H1 (cell line): ENCODE measurements around the gene RAD9B. TPM values are rescaled to one million over a fixed set of nuclear protein-coding genes. Genes with fewer than 3 reads are reported as not detected.
"Not testable (repeated sequence)": the region's sequence is repeated elsewhere in the genome, so short reads cannot be mapped to it uniquely, and the experiment has no call there.

Source experiments
- CTCF ChIA-PET: fragments of 300-600 bp; sonication (Branson Sonifier 250); formaldehyde crosslinking; loops from one replicate; lab custom pipeline; 2021; ENCODE audit not compliant: partially characterized antibody; lab: Charles Lee
- POLR2A ChIA-PET: fragments of 300-600 bp; sonication (Branson Sonifier 250); formaldehyde crosslinking; loops from one replicate; lab custom pipeline; 2021; ENCODE audit warnings: inconsistent platforms; ENCODE audit not compliant: partially characterized antibody; lab: Charles Lee
- DNase-seq, 2 experiments: peaks; one replicate each; pipeline versions ENCODE4 v3.0.0 to v3.0.0-alpha.2; 2010 to 2022; ENCODE audit warnings: low spot score in 2 of 2, low read depth in 1 of 2, mixed read lengths in 1 of 2
- FAIRE-seq: peaks from 2 replicates; lab custom pipeline; 2011; peaks lifted over from hg19 to GRCh38; lab: Jason Lieb, UNC
- H2AFZ ChIP-seq: 2 replicates; pipeline ENCODE4 v1.8.1; 2012; ENCODE audit warnings: low read length, inconsistent platforms
- H2AK5ac ChIP-seq: 2 replicates; pipeline ENCODE4 v1.6.1; 2013; ENCODE audit warnings: low read depth, low read length
- H2BK120ac ChIP-seq: replicated peaks from 2 replicates; pipeline ENCODE3; 2013; ENCODE audit warnings: low read depth, low read length, inconsistent platforms
- H2BK12ac ChIP-seq: 2 replicates; pipeline ENCODE4 v1.6.1; 2013; ENCODE audit warnings: low read depth, low read length
- H2BK15ac ChIP-seq: 2 replicates; pipeline ENCODE4 v1.6.1; 2013; ENCODE audit warnings: low read length
- H2BK20ac ChIP-seq: 2 replicates; pipeline ENCODE4 v1.6.1; 2013; ENCODE audit warnings: low read length
- H2BK5ac ChIP-seq: 2 replicates; pipeline ENCODE4 v1.6.1; 2013; ENCODE audit warnings: low read depth, low read length
- H3K14ac ChIP-seq: 2 replicates; pipeline ENCODE4 v1.6.1; 2013; ENCODE audit warnings: inconsistent platforms; ENCODE audit not compliant: insufficient read length
- H3K18ac ChIP-seq: 2 replicates; pipeline ENCODE4 v1.6.1; 2013; ENCODE audit warnings: low read length; ENCODE audit errors: extremely low read depth
- H3K23ac ChIP-seq: 2 replicates; pipeline ENCODE4 v1.6.1; 2013; ENCODE audit warnings: inconsistent platforms; ENCODE audit not compliant: insufficient read length
- H3K23me2 ChIP-seq: 2 replicates; pipeline ENCODE4 v1.6.1; 2013; ENCODE audit warnings: low read depth, low read length
- H3K27ac ChIP-seq: 2 replicates; pipeline ENCODE4 v1.6.1; 2011; ENCODE audit warnings: low read depth, low read length, inconsistent platforms
- H3K27me3 ChIP-seq, 4 experiments: replicated peaks in 1 of 4; 1 replicate in 1 of 4; 2 replicates in 3 of 4; pipeline versions ENCODE4 v1.6.1 to v1.8.1; 2011 to 2013; ENCODE audit warnings: low read length in 3 of 4, mild to moderate bottlenecking in 3 of 4, inconsistent platforms in 2 of 4, mixed read lengths in 2 of 4, moderate library complexity in 1 of 4; ENCODE audit not compliant: control insufficient read depth in 3 of 4, insufficient read depth in 3 of 4; ENCODE audit errors: extremely low read depth in 1 of 4
- H3K36me3 ChIP-seq, 4 experiments: 2 replicates each; pipeline versions ENCODE4 v1.6.1 to v1.8.1; 2011 to 2013; ENCODE audit warnings: mild to moderate bottlenecking in 4 of 4, low read length in 3 of 4, moderate library complexity in 2 of 4, control low read depth in 1 of 4, inconsistent platforms in 1 of 4; ENCODE audit not compliant: insufficient read depth in 4 of 4, control insufficient read depth in 2 of 4
- H3K4ac ChIP-seq: replicated peaks from 2 replicates; pipeline ENCODE3; 2013; ENCODE audit warnings: low read length, low read depth, mixed read lengths, inconsistent platforms; ENCODE audit not compliant: insufficient read length
- H3K4me1 ChIP-seq, 4 experiments: replicated peaks in 1 of 4; 1 replicate in 1 of 4; 2 replicates in 3 of 4; pipeline versions ENCODE4 v1.6.1 to v1.8.1; 2011 to 2013; ENCODE audit warnings: low read length in 3 of 4, inconsistent platforms in 2 of 4, mixed read lengths in 1 of 4; ENCODE audit not compliant: insufficient read depth in 4 of 4, control insufficient read depth in 3 of 4
- H3K4me2 ChIP-seq, 2 experiments: 2 replicates each; pipeline versions ENCODE4 v1.6.1 to v1.8.1; 2011 to 2013; ENCODE audit warnings: low read depth in 2 of 2, low read length in 2 of 2, control low read depth in 1 of 2, inconsistent platforms in 1 of 2, mild to moderate bottlenecking in 1 of 2; ENCODE audit not compliant: insufficient read depth in 1 of 2
- H3K4me3 ChIP-seq, 4 experiments: fragments of 200-600, 300-600 bp in 1 of 4; sonication (generic), shearing (Covaris generic), sonication (Bioruptor Twin) in 1 of 4; 2 replicates each; pipeline versions ENCODE4 v1.5.1 to v1.8.1; 2011 to 2016; ENCODE audit warnings: low read length in 4 of 4, low read depth in 3 of 4, control low read depth in 2 of 4, inconsistent platforms in 2 of 4, mild to moderate bottlenecking in 2 of 4, mixed read lengths in 1 of 4, moderate library complexity in 1 of 4; ENCODE audit not compliant: insufficient read depth in 2 of 4; ENCODE audit errors: extremely low read depth in 1 of 4
- H3K56ac ChIP-seq: replicated peaks from 2 replicates; pipeline ENCODE3; 2013; ENCODE audit warnings: low read depth, mild to moderate bottlenecking, mixed read lengths, low read length, inconsistent platforms; ENCODE audit not compliant: insufficient read length
- H3K79me1 ChIP-seq: 2 replicates; pipeline ENCODE4 v1.6.1; 2013; ENCODE audit warnings: low read depth, low read length, control low read depth
- H3K79me2 ChIP-seq, 2 experiments: 2 replicates each; pipeline versions ENCODE4 v1.6.1 to v1.8.1; 2012 to 2013; ENCODE audit warnings: low read length in 2 of 2, mild to moderate bottlenecking in 2 of 2, inconsistent platforms in 1 of 2; ENCODE audit not compliant: insufficient read depth in 2 of 2, control insufficient read depth in 1 of 2
- H3K9ac ChIP-seq, 4 experiments: replicated peaks in 1 of 4; 1 replicate in 1 of 4; 2 replicates in 3 of 4; pipeline versions ENCODE4 v1.6.1 to v1.8.1; 2011 to 2013; ENCODE audit warnings: low read depth in 3 of 4, low read length in 3 of 4, control low read depth in 2 of 4, mild to moderate bottlenecking in 2 of 4, moderate library complexity in 2 of 4, inconsistent platforms in 1 of 4; ENCODE audit errors: extremely low read depth in 1 of 4
- H3K9me3 ChIP-seq, 2 experiments: 2 replicates each; pipeline versions ENCODE4 v1.6.1 to v1.8.1; 2012 to 2013; ENCODE audit warnings: mild to moderate bottlenecking in 2 of 2, moderate library complexity in 2 of 2, control low read depth in 1 of 2, inconsistent platforms in 1 of 2, low read depth in 1 of 2, low read length in 1 of 2, mixed read lengths in 1 of 2; ENCODE audit not compliant: insufficient read depth in 2 of 2
- H4K20me1 ChIP-seq, 2 experiments: replicated peaks in 1 of 2; 2 replicates each; pipeline versions ENCODE3 to v1.8.1; 2011 to 2013; ENCODE audit warnings: inconsistent platforms in 2 of 2, low read length in 2 of 2, mild to moderate bottlenecking in 1 of 2; ENCODE audit not compliant: insufficient read depth in 2 of 2, control insufficient read depth in 1 of 2
- H4K5ac ChIP-seq: 2 replicates; pipeline ENCODE4 v1.6.1; 2013; ENCODE audit warnings: low read length, low read depth, mixed read lengths, inconsistent platforms; ENCODE audit not compliant: insufficient read length
- H4K8ac ChIP-seq: 2 replicates; pipeline ENCODE4 v1.8.0; 2013; ENCODE audit warnings: mild to moderate bottlenecking, moderate library complexity, low read length, inconsistent platforms; ENCODE audit not compliant: insufficient read depth; ENCODE audit errors: extremely low read depth
- H4K91ac ChIP-seq: replicated peaks from 2 replicates; pipeline ENCODE3; 2013; ENCODE audit warnings: low read length, mixed read lengths, inconsistent platforms; ENCODE audit not compliant: insufficient read length
- CTCF ChIP-seq, 3 experiments: IDR thresholded peaks; 1 replicate in 2 of 3; 2 replicates in 1 of 3; pipeline versions ENCODE4 v1.5.1 to v1.6.1; 2011; ENCODE audit warnings: low read length in 3 of 3, mild to moderate bottlenecking in 3 of 3, inconsistent platforms in 2 of 3, low read depth in 1 of 3, moderate library complexity in 1 of 3; ENCODE audit not compliant: insufficient read depth in 1 of 3; ENCODE audit errors: control extremely low read depth in 1 of 3
- JUND ChIP-seq: IDR thresholded peaks from 2 replicates; pipeline ENCODE4 v1.6.1; 2011; ENCODE audit warnings: mild to moderate bottlenecking, improper control_type of control experiment, low read length
- KDM1A ChIP-seq: fragments of 200-600, 300-600 bp; sonication (generic); IDR thresholded peaks from 2 replicates; pipeline ENCODE4 v1.7.1; 2016; ENCODE audit warnings: mild to moderate bottlenecking, low read length, borderline replicate concordance
- KDM4A ChIP-seq: IDR thresholded peaks from one replicate; pipeline ENCODE4 v1.7.1; 2012; ENCODE audit warnings: low read depth, mild to moderate bottlenecking, moderate library complexity, low read length, inconsistent platforms; ENCODE audit not compliant: severe bottlenecking
- NRF1 ChIP-seq: IDR thresholded peaks from 2 replicates; pipeline ENCODE4 v1.6.1; 2011; ENCODE audit warnings: mild to moderate bottlenecking, low read depth, low read length, improper control_type of control experiment
- SP2 ChIP-seq: IDR thresholded peaks from 2 replicates; pipeline ENCODE4 v1.6.1; 2012; ENCODE audit warnings: mild to moderate bottlenecking, low read length, inconsistent platforms
- WGBS, 2 experiments: shearing (Covaris generic) in 1 of 2; methylation state at CpG; one replicate each; pipeline versions ENCODE4 v1.1.6 to v1.1.7; 2013 to 2015; ENCODE audit warnings: low lambda C conversion rate in 2 of 2, mixed read lengths in 2 of 2, inconsistent platforms in 1 of 2, low coverage in 1 of 2, missing lambda C conversion rate in 1 of 2; ENCODE audit not compliant: insufficient replicate concordance in 2 of 2, insufficient coverage in 1 of 2, insufficient read length in 1 of 2; ENCODE audit errors: extremely low coverage in 1 of 2, missing lambda C conversion rate in 1 of 2; 5-methylcytosine and 5-hydroxymethylcytosine counted together
- polyA plus RNA-seq, 7 experiments: library from polyadenylated mRNA; depleted of rRNA in 3 of 7; stranded (reverse) in 5 of 7; unstranded in 2 of 7; fragments of >200 nt in 5 of 7; fragments of 200-250 nt in 2 of 7; gene quantifications; 1 replicate in 5 of 7; 2 replicates in 1 of 7; 4 replicates in 1 of 7; pipeline versions ENCODE4 v1.2.1 to v1.2.3, GENCODE V29; 2011 to 2013; ENCODE audit warnings: missing spikeins in 2 of 7, mixed read lengths in 2 of 7
- total RNA-seq: library from RNA; stranded (reverse); fragmentation: NEBNext Ultra II Directional; extraction: Animal tissue kit (Norgen Biotek cat#: 25700); gene quantifications from 2 replicates; pipeline ENCODE4 v1.2.1, GENCODE V29; 2021

The RAD9B gene
- total and polyA plus RNA-seq, 2 of the 8 experiments (the other 6 are each of a cell fraction or from before 2014, with no cell fraction given), result 0.06 TPM; not detected in 1

- TF ChIP-seq CTCF (IDR thresholded peaks at IDR 0.05; ENCODE audit: control extremely low read depth in 1 of 3, insufficient read depth in 1 of 3, low read depth in 1 of 3, low read length in 3 of 3), result no peak
- no peak for TF ChIP-seq KDM4A
- TF ChIP-seq SP2, result no peak
- no peak for TF ChIP-seq KDM1A
- no peak for TF ChIP-seq JUND
- TF ChIP-seq NRF1, result no peak
- TF ChIP-seq, all 59 proteins: peak for 0
Observed at GRCh38 chr12:110458756-110459155, 43.4 kb upstream of the RAD9B start (continued).

GRCh38 chr12:110461189-110461588 is 40.9 kb upstream of the RAD9B start:
- not testable (repeated sequence) for H4K5ac ChIP-seq, H3K9me3 ChIP-seq, H2BK15ac ChIP-seq, H4K20me1 ChIP-seq, H2BK120ac ChIP-seq, H4K8ac ChIP-seq, H2AFZ ChIP-seq, H3K18ac ChIP-seq, H2BK5ac ChIP-seq, H3K9ac ChIP-seq, H3K14ac ChIP-seq, H3K23me2 ChIP-seq, H3K23ac ChIP-seq, FAIRE-seq, H4K91ac ChIP-seq, H3K4me2 ChIP-seq, H3K56ac ChIP-seq, H3K4me3 ChIP-seq, H2BK12ac ChIP-seq, DNase-seq, H3K79me1 ChIP-seq, H2AK5ac ChIP-seq, H2BK20ac ChIP-seq, H3K4me1 ChIP-seq, H3K27ac ChIP-seq, H3K4ac ChIP-seq, H3K27me3 ChIP-seq
- peaks cover 0 to 15% of the 10 kb centered on the region in 2 experiments; a peak in 2 of 4 replicates for H3K79me2 ChIP-seq
- ChIA-PET POLR2A (interaction anchor here (2.9 kb wide), 1 partner anchor 11 kb away, joined by 13 read pairs; the partner anchor contains the start of gene ARPC3), CTCF (interaction anchor here (1.0 kb wide), 1 partner anchor 11 kb away, joined by 7 read pairs; the partner anchor contains the start of gene ARPC3)
- 84% methylated on average over 5 of the region's 5 CpGs; no CpG with 5 or more reads in 1 of the 2 experiments for WGBS, 2 experiments
- H3K36me3 ChIP-seq, result peaks cover 8 to 42% (median 24%) of the 10 kb centered on the region in 4 experiments
